ENCODE measurements around the gene SASH1. TPM values are rescaled to one million over a fixed set of nuclear protein-coding genes. Genes with fewer than 3 reads are reported as not detected.

The SASH1 gene
- polyA plus RNA-seq, 1 donor from 2014 or later: 7.0 TPM

DNA sequence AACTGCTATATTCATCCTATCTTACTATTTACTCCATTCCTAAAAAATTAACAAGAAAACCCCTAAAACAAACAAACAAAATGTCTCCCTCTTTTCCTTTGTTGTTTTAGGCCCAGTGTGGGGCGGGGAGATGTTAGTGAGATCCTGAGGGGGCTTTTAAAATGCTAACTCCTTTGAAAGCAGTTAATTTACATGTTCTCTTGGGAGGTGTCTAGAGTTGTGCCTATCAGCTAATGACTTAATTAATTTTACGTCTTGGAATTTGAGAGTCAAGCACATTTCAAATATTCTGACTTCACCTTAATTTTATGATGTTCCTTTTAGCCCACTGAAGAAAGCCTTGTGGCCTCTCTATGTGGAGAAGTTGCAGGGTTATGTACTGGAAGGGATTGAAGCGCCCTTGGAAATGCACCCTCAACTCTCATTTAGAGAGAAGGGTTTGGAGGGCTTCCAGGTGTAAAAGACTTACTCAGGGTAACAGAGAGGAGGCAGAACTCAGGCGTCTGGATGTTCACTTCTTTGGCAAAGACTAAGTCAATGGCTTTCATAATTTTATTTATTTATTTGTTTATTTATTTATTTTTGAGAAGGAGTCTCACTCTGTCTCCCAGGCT is 4.9 kb downstream of the SASH1 start:
- Histone ChIP-seq H3K4me3 (ENCODE audit: low read length) (no peak overlapping the region), H2AFZ (ENCODE audit: low read depth, low read length) (no peak overlapping the region), H3K4me2 (ENCODE audit: low read length) (no peak overlapping the region), H3K27ac (ENCODE audit: low read length) (no peak overlapping the region), H3K36me3 (ENCODE audit: insufficient read depth, low read length) (no peaks in the 10 kb centered on the region), H3K27me3 (ENCODE audit: insufficient read depth, low read depth, low read length) (peaks cover 32% of the 10 kb centered on the region), H3K9ac (ENCODE audit: low read length) (no peak overlapping the region), H3K9me2 (ENCODE audit: insufficient read depth, low read length) (no peaks in the 10 kb centered on the region), H3K79me2 (replicated peaks; ENCODE audit: insufficient read depth, low read length) (no peaks in the 10 kb centered on the region), H3F3A (ENCODE audit: insufficient read depth, low read length, poor library complexity, severe bottlenecking) (no peaks in the 10 kb centered on the region), H4K20me1 (ENCODE audit: insufficient read depth) (no peaks in the 10 kb centered on the region), H3K9me3 (ENCODE audit: low read length) (no peaks in the 10 kb centered on the region)
- TF ChIP-seq RAD21 (conservative IDR thresholded peaks at IDR 0.05): no peak
- no peak for TF ChIP-seq EZH2 (IDR thresholded peaks at IDR 0.05; ENCODE audit: borderline replicate concordance, insufficient read depth, low read length, poor library complexity, severe bottlenecking)
- TF ChIP-seq, protein P1, sequence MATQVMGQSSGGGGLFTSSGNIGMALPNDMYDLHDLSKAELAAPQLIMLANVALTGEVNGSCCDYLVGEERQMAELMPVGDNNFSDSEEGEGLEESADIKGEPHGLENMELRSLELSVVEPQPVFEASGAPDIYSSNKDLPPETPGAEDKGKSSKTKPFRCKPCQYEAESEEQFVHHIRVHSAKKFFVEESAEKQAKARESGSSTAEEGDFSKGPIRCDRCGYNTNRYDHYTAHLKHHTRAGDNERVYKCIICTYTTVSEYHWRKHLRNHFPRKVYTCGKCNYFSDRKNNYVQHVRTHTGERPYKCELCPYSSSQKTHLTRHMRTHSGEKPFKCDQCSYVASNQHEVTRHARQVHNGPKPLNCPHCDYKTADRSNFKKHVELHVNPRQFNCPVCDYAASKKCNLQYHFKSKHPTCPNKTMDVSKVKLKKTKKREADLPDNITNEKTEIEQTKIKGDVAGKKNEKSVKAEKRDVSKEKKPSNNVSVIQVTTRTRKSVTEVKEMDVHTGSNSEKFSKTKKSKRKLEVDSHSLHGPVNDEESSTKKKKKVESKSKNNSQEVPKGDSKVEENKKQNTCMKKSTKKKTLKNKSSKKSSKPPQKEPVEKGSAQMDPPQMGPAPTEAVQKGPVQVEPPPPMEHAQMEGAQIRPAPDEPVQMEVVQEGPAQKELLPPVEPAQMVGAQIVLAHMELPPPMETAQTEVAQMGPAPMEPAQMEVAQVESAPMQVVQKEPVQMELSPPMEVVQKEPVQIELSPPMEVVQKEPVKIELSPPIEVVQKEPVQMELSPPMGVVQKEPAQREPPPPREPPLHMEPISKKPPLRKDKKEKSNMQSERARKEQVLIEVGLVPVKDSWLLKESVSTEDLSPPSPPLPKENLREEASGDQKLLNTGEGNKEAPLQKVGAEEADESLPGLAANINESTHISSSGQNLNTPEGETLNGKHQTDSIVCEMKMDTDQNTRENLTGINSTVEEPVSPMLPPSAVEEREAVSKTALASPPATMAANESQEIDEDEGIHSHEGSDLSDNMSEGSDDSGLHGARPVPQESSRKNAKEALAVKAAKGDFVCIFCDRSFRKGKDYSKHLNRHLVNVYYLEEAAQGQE (IDR thresholded peaks at IDR 0.05; ENCODE audit: borderline replicate concordance): no peak
- no peak for TF ChIP-seq EP300 (conservative IDR thresholded peaks at IDR 0.05; ENCODE audit: poor library complexity, severe bottlenecking)
- no peak for TF ChIP-seq POLR2AphosphoS5 (IDR thresholded peaks at IDR 0.05)
- TF ChIP-seq, protein P2, sequence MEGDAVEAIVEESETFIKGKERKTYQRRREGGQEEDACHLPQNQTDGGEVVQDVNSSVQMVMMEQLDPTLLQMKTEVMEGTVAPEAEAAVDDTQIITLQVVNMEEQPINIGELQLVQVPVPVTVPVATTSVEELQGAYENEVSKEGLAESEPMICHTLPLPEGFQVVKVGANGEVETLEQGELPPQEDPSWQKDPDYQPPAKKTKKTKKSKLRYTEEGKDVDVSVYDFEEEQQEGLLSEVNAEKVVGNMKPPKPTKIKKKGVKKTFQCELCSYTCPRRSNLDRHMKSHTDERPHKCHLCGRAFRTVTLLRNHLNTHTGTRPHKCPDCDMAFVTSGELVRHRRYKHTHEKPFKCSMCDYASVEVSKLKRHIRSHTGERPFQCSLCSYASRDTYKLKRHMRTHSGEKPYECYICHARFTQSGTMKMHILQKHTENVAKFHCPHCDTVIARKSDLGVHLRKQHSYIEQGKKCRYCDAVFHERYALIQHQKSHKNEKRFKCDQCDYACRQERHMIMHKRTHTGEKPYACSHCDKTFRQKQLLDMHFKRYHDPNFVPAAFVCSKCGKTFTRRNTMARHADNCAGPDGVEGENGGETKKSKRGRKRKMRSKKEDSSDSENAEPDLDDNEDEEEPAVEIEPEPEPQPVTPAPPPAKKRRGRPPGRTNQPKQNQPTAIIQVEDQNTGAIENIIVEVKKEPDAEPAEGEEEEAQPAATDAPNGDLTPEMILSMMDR (IDR thresholded peaks at IDR 0.05; ENCODE audit: poor library complexity, severe bottlenecking): no peak
- TF ChIP-seq TAF1 (IDR thresholded peaks at IDR 0.05; ENCODE audit: low read depth): no peak
- no peak for TF ChIP-seq SMC3 (conservative IDR thresholded peaks at IDR 0.05; ENCODE audit: poor library complexity)
- TF ChIP-seq MXI1 (conservative IDR thresholded peaks at IDR 0.05; ENCODE audit: poor library complexity, severe bottlenecking): no peak

DNA sequence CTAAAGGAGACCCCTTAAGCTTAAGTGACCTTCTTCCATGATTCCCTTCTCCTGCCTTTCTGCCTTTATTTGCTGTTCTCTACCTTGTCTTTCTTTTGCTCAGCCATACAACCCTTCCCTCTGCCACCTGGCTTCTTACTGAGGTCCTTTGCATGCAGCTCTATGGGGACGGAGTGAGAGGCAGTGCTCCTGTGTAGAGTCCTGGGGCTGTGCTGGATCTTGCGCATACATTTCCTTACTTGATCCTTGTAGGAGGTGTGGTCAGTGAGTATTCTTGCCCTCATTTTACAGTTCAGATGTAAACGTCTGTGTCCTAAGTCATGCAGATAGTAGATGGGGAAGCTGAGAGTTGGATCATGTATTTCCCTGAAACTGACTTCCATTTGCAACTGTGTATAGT is 5.7 kb downstream of the SASH1 start:
- Histone ChIP-seq H3K9me3 (ENCODE audit: low read length) (no peaks in the 10 kb centered on the region), H3K9me2 (ENCODE audit: insufficient read depth, low read length) (no peaks in the 10 kb centered on the region), H4K20me1 (ENCODE audit: insufficient read depth) (no peaks in the 10 kb centered on the region), H3K27ac (ENCODE audit: low read length) (no peak overlapping the region), H2AFZ (ENCODE audit: low read depth, low read length) (no peak overlapping the region), H3K4me2 (ENCODE audit: low read length) (no peak overlapping the region), H3K36me3 (ENCODE audit: insufficient read depth, low read length) (no peaks in the 10 kb centered on the region), H3K27me3 (ENCODE audit: insufficient read depth, low read depth, low read length) (peaks cover 27% of the 10 kb centered on the region), H3K79me2 (replicated peaks; ENCODE audit: insufficient read depth, low read length) (no peaks in the 10 kb centered on the region), H3K9ac (ENCODE audit: low read length) (no peak overlapping the region), H3F3A (ENCODE audit: insufficient read depth, low read length, poor library complexity, severe bottlenecking) (no peaks in the 10 kb centered on the region), H3K4me3 (ENCODE audit: low read length) (no peak overlapping the region)
- TF ChIP-seq TAF1 (IDR thresholded peaks at IDR 0.05; ENCODE audit: low read depth) (no peak), RAD21 (conservative IDR thresholded peaks at IDR 0.05) (no peak), EZH2 (IDR thresholded peaks at IDR 0.05; ENCODE audit: borderline replicate concordance, insufficient read depth, low read length, poor library complexity, severe bottlenecking) (no peak), SMC3 (conservative IDR thresholded peaks at IDR 0.05; ENCODE audit: poor library complexity) (no peak)

All from neural cell (in vitro differentiated cells).